Body of pancreas (tissue), 4 donors: ENCODE results near the gene TSKS. TPM values are rescaled to one million over a fixed set of nuclear protein-coding genes. Genes with fewer than 3 reads are reported as not detected.

ENCODE experiments used
- ATAC-seq: fragments of 150-250 bp; one replicate; pipeline ENCODE4 v1.9.1; 2016
- DNase-seq, 4 donors: peaks; one replicate each; pipeline ENCODE4 v3.0.0-alpha.2; 2019
- H3K27ac ChIP-seq, 4 donors: fragments of 200-600 bp; sonication (generic); 1 replicate in 3 of 4; 2 replicates in 1 of 4; pipeline versions ENCODE4 v1.5.1 to v1.6.1; 2016 to 2019; ENCODE audit warnings: mild to moderate bottlenecking in 1 of 4, mixed read lengths in 1 of 4, moderate library complexity in 1 of 4
- H3K27me3 ChIP-seq, 2 donors: fragments of 200-600 bp; sonication (generic); one replicate each; pipeline ENCODE4 v1.6.0; 2016; ENCODE audit warnings: mild to moderate bottlenecking in 1 of 2
- H3K36me3 ChIP-seq, 2 donors: fragments of 200-600 bp; sonication (generic); replicated peaks in 1 of 2; 2 replicates each; pipeline ENCODE4 v1.5.1; 2016; ENCODE audit warnings: low read depth in 2 of 2; ENCODE audit not compliant: insufficient read depth in 1 of 2
- H3K4me1 ChIP-seq: fragments of 200-600 bp; sonication (generic); one replicate; pipeline ENCODE4 v1.6.0; 2016
- H3K4me3 ChIP-seq, 2 donors: fragments of 200-600 bp; sonication (generic); 1 replicate in 1 of 2; 2 replicates in 1 of 2; pipeline ENCODE4 v1.5.1; 2016 to 2019
- H3K9me3 ChIP-seq, 3 donors: fragments of 200-600 bp; sonication (generic); 1 replicate in 2 of 3; 2 replicates in 1 of 3; pipeline ENCODE4 v1.5.1; 2016
- POLR2A ChIP-seq, 3 donors: fragments of 450-650 bp; IDR thresholded peaks; one replicate each; pipeline ENCODE4 v1.6.1; 2016; ENCODE audit warnings: antibody characterized with exemption in 3 of 3, mild to moderate bottlenecking in 2 of 3
- WGBS, 2 donors: methylation state at CpG; one replicate each; pipeline ENCODE4 v1.1.5; 2017; 5-methylcytosine and 5-hydroxymethylcytosine counted together
- intact Hi-C: fragments of 100-400 bp; cut with DNase I; formaldehyde crosslinking; loops from one replicate; pipeline ENCODE4 v1.15.1; 2023
- microRNA-seq, 2 donors: library from miRNA; unstranded; fragments of <30 nt; microRNA quantifications; one replicate each; pipeline ENCODE4, GENCODE V29; 2016; ENCODE audit warnings: borderline number of aligned reads in 2 of 2, borderline replicate concordance in 2 of 2
- small RNA-seq: library from RNA; depleted of rRNA; stranded (forward); fragments of <200 nt; gene quantifications from one replicate; pipeline ENCODE3, GENCODE V24; 2016
- total RNA-seq, 2 donors: library from RNA; depleted of rRNA; stranded (reverse); fragments of >200 nt; gene quantifications; one replicate each; pipeline ENCODE4 v1.1.0, GENCODE V29; 2016
- TF ChIP-seq, protein P1 (sequence below), 7 experiments: fragments of 450-650 bp in 4 of 7; fragments of 200-600 bp in 3 of 7; sonication (generic) in 3 of 7; IDR thresholded peaks; one replicate each; pipeline ENCODE4 v1.5.1; 2016 to 2019; ENCODE audit warnings: antibody characterized with exemption in 7 of 7

The TSKS gene
- total RNA-seq, 2 donors from 2014 or later = 0.52 TPM; not detected in 1

DNA sequence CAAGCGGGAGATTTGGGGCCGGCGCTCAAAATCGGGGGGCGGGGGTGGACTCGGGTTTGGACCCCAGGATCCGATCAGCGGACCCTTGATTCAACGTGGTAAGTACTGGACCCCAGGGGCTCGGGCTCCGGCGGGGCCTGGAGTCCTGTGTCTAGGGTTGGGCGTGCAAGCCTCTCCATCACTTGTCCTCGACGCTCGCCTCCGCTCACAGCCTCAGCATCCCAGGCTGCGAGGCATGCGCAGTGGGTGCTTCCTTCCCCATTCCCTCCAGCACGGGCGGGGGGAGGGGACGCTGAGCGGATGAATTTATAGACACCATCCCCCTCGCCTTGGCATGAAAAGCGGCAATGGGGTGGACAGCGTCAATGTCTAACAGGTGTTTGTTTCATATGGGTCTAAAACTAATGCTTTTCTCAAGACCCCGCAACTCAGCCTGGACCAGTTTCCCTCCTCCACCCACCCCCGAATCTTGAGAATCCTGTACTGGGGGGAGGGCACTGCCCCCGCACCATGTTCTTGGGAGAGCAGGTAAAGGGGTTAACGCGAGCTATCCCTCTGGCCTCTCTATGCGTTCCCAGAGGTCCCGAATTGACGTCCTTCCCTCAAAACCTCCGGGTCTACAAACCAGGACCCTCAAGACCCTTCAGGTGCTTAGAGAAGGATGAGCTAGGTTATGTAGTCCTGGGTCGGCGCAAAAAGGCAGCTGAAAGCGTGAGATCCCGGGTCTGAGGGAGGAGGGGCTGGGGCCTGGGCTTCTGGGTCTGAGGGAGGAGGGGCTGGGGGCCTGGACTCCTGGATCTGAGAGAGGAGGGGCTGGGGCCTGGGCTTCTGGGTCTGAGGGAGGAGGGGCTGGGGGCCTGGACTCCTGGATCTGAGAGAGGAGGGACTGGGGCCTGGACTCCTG is 71.6 kb downstream of the TSKS start:
- intact Hi-C loops = no loop called here

DNA sequence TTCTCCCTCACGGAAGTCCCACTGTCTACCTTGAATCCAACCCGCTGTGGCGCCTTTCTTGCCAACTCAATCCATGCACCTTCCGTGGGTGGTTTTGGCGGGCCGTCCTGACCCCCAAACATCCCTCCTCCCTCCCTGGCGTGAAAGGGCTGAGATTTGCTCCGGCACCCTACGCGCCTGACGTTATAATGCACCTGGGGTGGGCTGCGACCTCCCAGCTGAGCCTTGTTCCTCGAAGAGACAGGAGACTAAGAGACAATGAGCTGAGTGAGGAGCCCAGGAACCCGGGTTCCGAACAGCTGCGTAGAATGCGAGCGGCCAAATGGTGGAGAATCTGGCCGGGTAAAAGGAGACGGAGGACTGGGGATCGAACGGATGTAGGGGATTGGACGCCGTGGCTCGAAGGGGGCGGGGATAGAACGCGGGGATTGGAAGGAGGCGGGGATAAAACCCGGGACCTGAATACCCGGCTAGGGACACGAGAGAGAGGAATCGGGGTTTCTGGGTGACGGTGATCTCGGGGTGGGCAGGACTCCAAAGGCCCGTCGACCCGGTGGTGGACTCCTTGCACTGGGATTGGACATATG is 72.4 kb downstream of the TSKS start, which contains the start of gene CPT1C:
TSS of gene CPT1C (plus strand) at position 461 of the 587 bp plus-strand sequence. CDS start 1,137 bp downstream, outside the sequence.
- ATAC-seq = peak; percentile 78
- intact Hi-C loops = no loop called here
- Histone ChIP-seq H3K27me3 (no peaks in the 10 kb centered on the region), H3K27ac (peak within 1 kb of the TSS in 2 of 4 donors; percentile 66 to 69), H3K36me3 (peaks cover 0 to 1% of the 10 kb centered on the region in 2 donors), H3K4me1 (peaks cover 33% of the 10 kb centered on the region), H3K9me3 (no peaks in the 10 kb centered on the region), H3K4me3 (peak within 1 kb of the TSS; percentile 18 to 32)
- peak; percentile 80 to 82 (median 82) for DNase-seq
- 1 to 6% methylated on average over 34 to 38 of the region's 38 CpGs for WGBS, 2 donors
- TF ChIP-seq, protein P1, sequence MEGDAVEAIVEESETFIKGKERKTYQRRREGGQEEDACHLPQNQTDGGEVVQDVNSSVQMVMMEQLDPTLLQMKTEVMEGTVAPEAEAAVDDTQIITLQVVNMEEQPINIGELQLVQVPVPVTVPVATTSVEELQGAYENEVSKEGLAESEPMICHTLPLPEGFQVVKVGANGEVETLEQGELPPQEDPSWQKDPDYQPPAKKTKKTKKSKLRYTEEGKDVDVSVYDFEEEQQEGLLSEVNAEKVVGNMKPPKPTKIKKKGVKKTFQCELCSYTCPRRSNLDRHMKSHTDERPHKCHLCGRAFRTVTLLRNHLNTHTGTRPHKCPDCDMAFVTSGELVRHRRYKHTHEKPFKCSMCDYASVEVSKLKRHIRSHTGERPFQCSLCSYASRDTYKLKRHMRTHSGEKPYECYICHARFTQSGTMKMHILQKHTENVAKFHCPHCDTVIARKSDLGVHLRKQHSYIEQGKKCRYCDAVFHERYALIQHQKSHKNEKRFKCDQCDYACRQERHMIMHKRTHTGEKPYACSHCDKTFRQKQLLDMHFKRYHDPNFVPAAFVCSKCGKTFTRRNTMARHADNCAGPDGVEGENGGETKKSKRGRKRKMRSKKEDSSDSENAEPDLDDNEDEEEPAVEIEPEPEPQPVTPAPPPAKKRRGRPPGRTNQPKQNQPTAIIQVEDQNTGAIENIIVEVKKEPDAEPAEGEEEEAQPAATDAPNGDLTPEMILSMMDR (IDR thresholded peaks at IDR 0.05) = no peak
- peak in 2 of 3 donors; percentile 70 to 72 for TF ChIP-seq POLR2A (IDR thresholded peaks at IDR 0.05)

More for the DNA sequence above, 71.6 kb downstream of the TSKS start:
- WGBS, 2 donors = 27 to 65% methylated on average over 12 to 39 of the region's 39 CpGs
- Histone ChIP-seq H3K9me3 (no peaks in the 10 kb centered on the region), H3K27ac (peak overlapping the region in 2 of 4 donors; percentile 66 to 69), H3K27me3 (no peaks in the 10 kb centered on the region), H3K4me1 (peaks cover 33% of the 10 kb centered on the region), H3K36me3 (no peaks in the 10 kb centered on the region), H3K4me3 (no peak overlapping the region)
- no peak for TF ChIP-seq POLR2A (IDR thresholded peaks at IDR 0.05)
- TF ChIP-seq, protein P1 (IDR thresholded peaks at IDR 0.05) = no peak
- peak; percentile 5 for ATAC-seq
- peak in 1 of 4 donors; percentile 48 for DNase-seq

GRCh38 chr19:49690079-49690655 is 72.9 kb downstream of the TSKS start:
- Histone ChIP-seq H3K27ac (peak overlapping the region in 2 of 4 donors; percentile 66 to 69), H3K4me3 (peak overlapping the region; percentile 18 to 32), H3K27me3 (no peaks in the 10 kb centered on the region), H3K4me1 (peaks cover 33% of the 10 kb centered on the region), H3K36me3 (peaks cover 0 to 2% of the 10 kb centered on the region in 2 donors), H3K9me3 (no peaks in the 10 kb centered on the region)
- intact Hi-C loops = no loop called here
- 4 to 8% methylated on average over 26 to 39 of the region's 39 CpGs for WGBS, 2 donors
- peak; percentile 41 for ATAC-seq
- no peak for DNase-seq
- no peak for TF ChIP-seq POLR2A (IDR thresholded peaks at IDR 0.05)
- TF ChIP-seq, protein P1 (IDR thresholded peaks at IDR 0.05) = peak in 1 of 7 experiments; percentile 6

Small RNA genes within 50 kb of the gene (microRNA-seq; reads per million reads assigned to microRNA genes)
- 0 to 0.47 reads per million in 2 donors for gene MIR6799

Small RNA genes within 50 kb of the gene (small RNA-seq; reads per million reads assigned to genes)
- gene MIR6799 = not detected
- gene RNU6-841P = not detected

Other genes with a start within 250 kb of the TSKS start
- 10 to 100 TPM; 11.9 to 39.9 TPM for gene RCN3, start 235.3 kb downstream of the TSKS start, total RNA-seq
- 10 to 100 TPM; 50.6 to 73.2 TPM for gene NOSIP, start 182.8 kb downstream of the TSKS start, total RNA-seq
- 1 to 10 TPM; 2.6 to 4.9 TPM for gene PRRG2, start 182.0 kb downstream of the TSKS start, total RNA-seq
- gene PRR12, start 172.1 kb downstream of the TSKS start, total RNA-seq = 10 to 100 TPM in 1 of 2 donors, 1 to 10 TPM in 1; 8.0 to 23.4 TPM
- gene RRAS, start 123.2 kb downstream of the TSKS start, total RNA-seq = 10 to 100 TPM; 10.9 to 17.9 TPM
- 10 to 100 TPM; 16.1 to 36.6 TPM for gene SCAF1, start 121.1 kb downstream of the TSKS start, total RNA-seq
- gene IRF3, start 97.4 kb downstream of the TSKS start, total RNA-seq = 100 to 1,000 TPM in 1 of 2 donors, 10 to 100 TPM in 1; 46.7 to 134 TPM
- gene BCL2L12, start 97.4 kb downstream of the TSKS start, total RNA-seq = 1 to 10 TPM; 3.6 to 5.6 TPM
- gene PRMT1, start 86.0 kb downstream of the TSKS start, total RNA-seq = 10 to 100 TPM; 45.4 to 71.2 TPM
- 1 to 10 TPM in 1 of 2 donors, not detected in 1; 1.6 TPM for gene ADM5, start 73.7 kb downstream of the TSKS start, total RNA-seq
- gene CPT1C, start 72.2 kb downstream of the TSKS start, total RNA-seq = 1 to 10 TPM in 1 of 2 donors, under 1 TPM in 1; 0.66 to 3.4 TPM
- gene AP2A1, start 3.7 kb upstream of the TSKS start, total RNA-seq = 10 to 100 TPM; 43.5 to 45.9 TPM
- 10 to 100 TPM in 1 of 2 donors, 1 to 10 TPM in 1; 8.9 to 24.1 TPM for gene FUZ, start 50.0 kb upstream of the TSKS start, total RNA-seq
- 10 to 100 TPM; 15.8 to 16.9 TPM for gene MED25, start 55.0 kb upstream of the TSKS start, total RNA-seq
- gene PTOV1, start 87.9 kb upstream of the TSKS start, total RNA-seq = 10 to 100 TPM; 69.0 to 70.2 TPM
- gene PNKP, start 104.3 kb upstream of the TSKS start, total RNA-seq = 100 to 1,000 TPM in 1 of 2 donors, 10 to 100 TPM in 1; 59.7 to 122 TPM
- gene AKT1S1, start 114.0 kb upstream of the TSKS start, total RNA-seq = 10 to 100 TPM in 1 of 2 donors, 1 to 10 TPM in 1; 7.5 to 20.1 TPM
- gene TBC1D17, start 114.4 kb upstream of the TSKS start, total RNA-seq = 10 to 100 TPM; 25.9 to 37.6 TPM
- gene IL4I1, start 133.6 kb upstream of the TSKS start, total RNA-seq = under 1 TPM in 1 of 2 donors, not detected in 1; 0.52 TPM
- 10 to 100 TPM in 1 of 2 donors, 1 to 10 TPM in 1; 4.7 to 12.2 TPM for gene ATF5, start 165.9 kb upstream of the TSKS start, total RNA-seq
- 10 to 100 TPM; 17.9 to 21.8 TPM for gene NUP62, start 166.2 kb upstream of the TSKS start, total RNA-seq
- 10 to 100 TPM in 1 of 2 donors, 1 to 10 TPM in 1; 1.3 to 12.5 TPM for gene SIGLEC11, start 197.9 kb upstream of the TSKS start, total RNA-seq